GM10847 (cell line): ENCODE results near the gene ZSWIM6.

Source experiments
- POLR2A ChIP-seq: IDR thresholded peaks from 2 replicates; pipeline ENCODE4 v1.6.1; 2011; ENCODE audit not compliant: insufficient read length; ENCODE audit errors: extremely low read depth

ZSWIM6 gene

GRCh38 chr5:61401726-61402125, 69.7 kb downstream of the ZSWIM6 start:
- no peak for TF ChIP-seq POLR2A

DNA sequence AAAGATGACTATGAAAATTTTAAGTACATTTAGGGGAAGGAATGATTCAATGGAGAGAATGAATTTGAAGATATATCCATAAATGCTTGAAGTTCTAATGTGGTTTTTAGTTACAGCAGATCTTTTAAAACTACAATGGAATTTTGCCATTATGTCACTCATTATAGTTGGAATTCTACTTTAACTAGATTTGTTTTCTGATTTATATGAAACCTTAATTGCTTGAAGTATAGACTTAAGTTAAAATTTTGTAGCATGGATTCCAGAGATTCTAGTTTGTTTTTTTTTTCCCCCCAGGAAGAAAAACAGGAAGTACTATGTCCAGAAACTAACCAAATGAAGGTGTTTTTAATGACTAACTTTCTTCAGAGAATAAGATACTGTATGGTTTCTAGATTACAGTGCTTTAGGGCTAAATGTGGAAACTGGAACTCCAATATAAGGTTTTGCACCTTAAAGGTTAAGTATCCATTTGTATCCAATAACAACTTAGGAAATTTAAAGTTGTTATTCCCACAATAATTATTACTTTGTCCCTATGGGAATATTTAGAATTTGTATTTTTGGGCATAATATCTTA, 70.3 kb downstream of the ZSWIM6 start:
- no peak for TF ChIP-seq POLR2A

DNA sequence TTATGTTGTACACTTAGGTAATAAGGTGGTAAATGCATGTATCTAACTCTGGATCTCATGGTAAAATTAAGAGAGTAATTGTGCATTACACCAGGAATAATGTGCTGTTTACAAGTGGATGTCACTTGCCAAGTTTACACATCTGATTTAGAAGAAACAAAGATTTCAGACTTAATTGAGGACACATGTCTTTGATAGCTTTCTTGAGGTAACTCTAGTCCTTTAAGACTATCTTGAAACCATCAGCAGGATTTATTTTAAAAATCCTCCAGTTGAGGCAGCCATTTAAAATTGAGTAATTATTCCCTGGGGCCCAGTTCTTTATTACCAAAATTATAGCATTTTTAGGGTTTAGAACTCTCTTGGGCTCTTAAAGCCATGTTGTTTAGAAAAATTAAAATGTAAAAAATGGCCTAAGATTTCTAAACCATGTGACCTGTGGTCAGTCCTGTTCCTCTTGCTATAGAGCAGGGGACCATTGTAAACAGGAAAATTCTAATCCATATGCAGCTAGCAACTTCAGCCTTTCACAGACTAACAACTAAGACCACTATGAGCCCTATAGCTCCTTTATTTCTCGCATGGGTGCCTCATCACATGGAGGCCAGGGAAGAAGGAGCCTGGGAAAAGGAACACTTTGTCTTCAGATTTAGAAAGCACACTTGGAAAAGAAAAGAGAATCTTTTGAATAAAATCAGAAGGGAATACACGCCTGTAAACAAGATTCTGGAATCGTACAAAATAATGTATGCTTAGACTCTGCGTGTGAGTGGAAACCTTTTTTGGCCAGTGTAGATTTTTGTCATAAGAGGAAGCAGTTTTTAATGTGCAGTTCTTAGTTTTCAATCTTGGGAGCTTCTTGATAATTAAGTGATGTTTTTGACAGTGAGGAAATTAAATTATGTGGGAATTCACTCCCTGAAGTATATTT, 71.2 kb downstream of the ZSWIM6 start:
- TF ChIP-seq POLR2A = no peak

DNA sequence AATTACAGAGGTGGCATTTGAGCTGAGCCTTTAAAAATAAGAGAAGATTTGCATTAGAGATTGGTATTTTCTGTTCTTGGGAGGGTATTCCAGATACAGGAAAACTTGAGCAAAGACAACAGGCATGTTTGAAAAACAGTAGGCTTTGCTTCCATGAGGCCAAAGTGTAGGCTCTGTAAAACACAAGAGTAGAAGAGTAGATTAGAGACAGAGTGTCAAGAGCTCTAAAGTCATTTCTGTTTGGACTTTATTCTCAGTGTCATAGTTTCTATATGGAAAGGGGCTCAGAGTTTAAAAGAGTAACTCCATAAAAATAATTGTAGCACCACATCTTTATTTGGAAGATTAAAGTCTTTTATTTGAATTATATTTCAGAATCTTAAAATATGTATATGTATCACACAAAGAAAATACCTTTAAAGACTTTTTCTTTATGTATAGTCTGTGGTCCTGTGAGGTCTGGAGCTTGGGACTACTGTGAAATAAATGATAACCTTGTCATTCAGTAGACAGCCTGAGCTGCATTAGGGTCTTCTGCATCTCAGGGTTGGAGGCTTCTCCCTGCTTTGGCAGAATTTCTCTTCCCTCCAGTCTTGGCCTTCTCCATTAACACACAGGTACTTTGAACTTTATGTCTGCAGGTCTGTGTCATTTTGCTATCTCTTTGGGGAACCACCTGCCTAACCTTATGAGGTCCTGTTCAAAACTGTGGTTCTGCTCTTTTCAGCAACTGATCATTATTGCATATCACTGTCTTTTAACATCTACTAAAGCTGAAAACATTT, 73.6 kb downstream of the ZSWIM6 start:
- no peak for TF ChIP-seq POLR2A

DNA sequence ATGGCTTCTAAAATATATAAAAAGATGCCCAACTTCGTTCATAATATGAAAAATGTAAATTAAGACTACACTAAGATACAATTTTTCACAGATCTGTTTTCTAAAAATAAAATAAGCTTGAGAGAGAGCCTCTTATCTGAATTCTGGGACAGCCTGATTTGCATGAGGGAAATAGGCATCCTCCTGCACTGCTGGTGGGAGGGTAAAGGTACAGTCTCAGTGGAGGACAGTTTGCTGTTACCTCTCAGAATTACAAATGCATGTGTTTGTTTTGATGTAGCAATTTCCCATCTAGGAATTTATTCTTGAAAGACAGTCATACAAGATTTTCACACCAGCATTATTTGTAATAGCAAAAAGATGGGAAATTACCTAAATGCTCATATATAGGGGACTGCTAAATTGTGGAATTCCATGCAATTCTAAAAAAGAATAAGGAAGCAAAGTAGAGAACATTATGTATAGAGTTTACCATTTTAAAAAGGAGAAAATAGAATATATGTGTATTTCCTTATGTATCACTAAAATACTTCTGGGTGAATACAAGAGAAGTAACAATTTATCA, 75.7 kb downstream of the ZSWIM6 start:
- no peak for TF ChIP-seq POLR2A

GRCh38 chr5:61408476-61409168, 76.6 kb downstream of the ZSWIM6 start:
- TF ChIP-seq POLR2A = no peak

DNA sequence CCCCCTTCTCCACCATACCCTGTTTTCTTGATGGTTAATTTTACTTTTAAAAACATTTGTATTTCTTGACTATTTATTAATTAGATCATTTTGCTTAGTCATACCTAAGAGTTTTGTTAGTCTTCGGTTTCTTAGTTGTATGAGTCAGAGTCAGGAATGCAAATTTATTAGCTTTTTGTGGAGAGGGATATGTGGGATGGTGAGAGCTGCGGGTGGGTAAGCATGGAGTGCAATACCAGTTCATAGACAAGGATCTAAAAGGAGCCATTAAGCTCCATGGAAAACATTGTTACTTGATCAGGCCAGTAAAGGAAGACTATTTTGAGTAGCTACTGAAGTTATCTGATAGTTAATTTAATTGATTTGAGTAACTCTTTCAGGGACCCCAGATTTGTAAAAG, 77.5 kb downstream of the ZSWIM6 start:
- TF ChIP-seq POLR2A = no peak

- no peak for TF ChIP-seq POLR2A
Observed at GRCh38 chr5:61410811-61411210, 78.8 kb downstream of the ZSWIM6 start.

GRCh38 chr5:61412361-61412760, 80.3 kb downstream of the ZSWIM6 start:
- no peak for TF ChIP-seq POLR2A

GRCh38 chr5:61414806-61415205, 82.7 kb downstream of the ZSWIM6 start:
- no peak for TF ChIP-seq POLR2A

- no peak for TF ChIP-seq POLR2A
Observed at GRCh38 chr5:61416010-61416409, 84.0 kb downstream of the ZSWIM6 start.

- TF ChIP-seq POLR2A = no peak
Observed at GRCh38 chr5:61416420-61416819, 84.4 kb downstream of the ZSWIM6 start.

DNA sequence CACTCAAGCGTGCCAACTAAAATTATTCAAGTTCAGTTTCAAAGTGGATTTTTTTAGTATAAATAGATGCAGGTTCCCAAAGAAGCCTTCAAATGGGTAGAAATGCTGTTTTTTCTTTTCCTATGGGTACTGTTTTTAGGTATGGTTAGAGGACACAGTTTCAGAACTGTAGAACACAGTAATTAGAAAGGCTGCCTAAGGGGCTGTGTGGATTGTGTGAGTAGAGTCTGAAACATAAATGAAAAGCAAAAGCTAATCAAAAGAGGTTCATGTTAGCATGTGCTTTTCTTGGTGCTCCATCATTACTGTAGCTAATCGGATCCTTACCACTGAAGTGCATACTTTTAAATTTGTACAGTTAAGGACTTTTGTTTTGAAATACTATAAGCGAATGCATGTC, 85.3 kb downstream of the ZSWIM6 start:
- no peak for TF ChIP-seq POLR2A

GRCh38 chr5:61417851-61418250, 85.8 kb downstream of the ZSWIM6 start:
- no peak for TF ChIP-seq POLR2A

DNA sequence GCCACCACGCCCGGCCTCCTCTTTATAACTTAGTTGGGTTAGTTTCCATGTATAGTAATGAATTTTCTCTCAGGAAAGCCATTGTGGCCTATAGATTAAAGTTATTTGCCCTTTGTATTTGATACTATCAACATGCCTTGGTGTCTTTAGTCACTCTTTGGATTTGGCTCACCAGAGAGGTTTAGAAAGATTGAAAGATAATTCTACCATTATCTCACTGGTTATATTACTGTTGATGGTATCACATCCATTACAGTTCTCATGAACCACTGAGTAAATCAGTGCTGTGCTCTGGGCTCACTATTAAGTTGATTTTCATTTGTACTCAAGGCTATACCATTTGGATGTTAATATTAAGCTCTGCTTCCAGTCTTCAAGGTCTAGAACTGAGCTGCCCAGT, 87.0 kb downstream of the ZSWIM6 start:
- no peak for TF ChIP-seq POLR2A
